BJ (cell line): Measurements from ENCODE around the gene SLC37A3. TPM values are rescaled to one million over a fixed set of nuclear protein-coding genes. Genes with fewer than 3 reads are reported as not detected.

Experiments
- CTCF ChIA-PET: fragments of 350-600 bp; formaldehyde crosslinking; extraction: SDS; loops from one replicate; lab custom pipeline; 2021; ENCODE audit warnings: antibody characterized with exemption, inconsistent platforms; lab: Yijun Ruan, JAX
- POLR2A ChIA-PET: fragments of 300-600 bp; sonication (Branson Sonifier 250); formaldehyde crosslinking; extraction: SDS; loops from one replicate; lab custom pipeline; 2021; ENCODE audit warnings: antibody characterized with exemption; lab: Charles Lee
- DNase-seq: peaks from one replicate; pipeline ENCODE4 v3.0.0-alpha.2; 2011; ENCODE audit warnings: low read depth
- H3K27me3 ChIP-seq: 2 replicates; pipeline ENCODE4 v1.6.0; 2011; ENCODE audit warnings: low read length; ENCODE audit not compliant: control insufficient read depth, insufficient read depth
- H3K36me3 ChIP-seq: 2 replicates; pipeline ENCODE4 v1.5.1; 2011; ENCODE audit warnings: low read length; ENCODE audit not compliant: control insufficient read depth, insufficient read depth
- H3K4me3 ChIP-seq: 2 replicates; pipeline ENCODE4 v1.5.1; 2011; ENCODE audit warnings: low read depth, mild to moderate bottlenecking, control low read depth, low read length
- CTCF ChIP-seq: IDR thresholded peaks from 2 replicates; pipeline ENCODE4 v1.5.1; 2011; ENCODE audit warnings: low read depth, mild to moderate bottlenecking, control low read depth, inconsistent platforms, low read length, moderate library complexity; ENCODE audit not compliant: insufficient read depth
- polyA plus RNA-seq: library from polyadenylated mRNA; depleted of rRNA; stranded (reverse); fragments of >200 nt; gene quantifications from 2 replicates; pipeline ENCODE4 v1.2.3, GENCODE V29; 2011

Gene SLC37A3
- polyA plus RNA-seq, 1 experiment: 35.2 TPM

- Histone ChIP-seq H3K36me3 (peaks cover 4% of the 10 kb centered on the region; the same call in 1 of the 2 replicates), H3K4me3 (no peak overlapping the region), H3K27me3 (no peaks in the 10 kb centered on the region)
- POLR2A ChIA-PET: no interaction called here
- no peak for TF ChIP-seq CTCF
- no peak for DNase-seq
- CTCF ChIA-PET: no interaction called here
Measured at GRCh38 chr7:140334341-140335057, 63.8 kb downstream of the SLC37A3 start.

DNA sequence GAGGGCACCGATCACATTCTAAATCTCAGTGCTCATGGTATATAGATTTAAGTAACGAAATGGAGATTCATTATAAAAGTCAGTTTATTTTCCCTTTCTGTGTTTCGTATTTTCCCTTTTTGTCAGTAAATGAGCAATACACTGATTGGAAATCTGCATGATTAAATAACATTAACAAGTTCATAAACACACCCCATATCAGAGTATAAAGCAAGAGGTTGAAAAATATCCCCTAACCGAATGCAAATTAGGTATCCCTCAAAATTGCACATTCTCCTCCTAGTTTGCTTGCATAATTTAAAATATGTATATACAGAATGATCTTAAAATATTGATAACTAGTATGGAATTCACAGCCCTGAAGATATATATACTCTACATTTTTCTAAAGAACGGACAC is 64.6 kb downstream of the SLC37A3 start:
- peaks cover 4% of the 10 kb centered on the region; the same call in 1 of the 2 replicates for H3K36me3 ChIP-seq
- ChIA-PET CTCF (no interaction called here), POLR2A (no interaction called here)
- TF ChIP-seq CTCF: no peak
- no peaks in the 10 kb centered on the region for H3K27me3 ChIP-seq
- no peak for DNase-seq
- H3K4me3 ChIP-seq: no peak overlapping the region

DNA sequence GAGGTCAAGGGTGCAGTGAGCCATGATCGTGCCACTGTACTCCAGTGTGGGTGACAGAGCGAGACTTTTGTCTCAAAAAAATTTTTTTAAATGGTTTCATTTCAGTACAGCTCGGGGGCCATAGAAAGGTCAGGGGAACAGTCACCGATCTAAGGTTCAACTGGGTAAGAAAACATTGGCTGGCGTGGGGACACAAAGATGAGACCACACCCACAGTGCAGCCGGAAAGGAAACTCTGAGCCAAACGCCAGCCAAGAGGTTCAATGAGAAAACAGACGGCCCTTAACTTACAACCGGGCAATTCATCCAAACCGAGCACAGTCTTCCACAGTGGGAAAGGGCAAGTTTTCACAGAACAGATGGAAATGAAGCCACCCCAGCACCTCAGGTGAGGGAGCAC is 65.1 kb downstream of the SLC37A3 start:
- DNase-seq: no peak
- no peak for TF ChIP-seq CTCF
- H3K36me3 ChIP-seq: peaks cover 4% of the 10 kb centered on the region; the same call in 1 of the 2 replicates
- no peak overlapping the region for H3K4me3 ChIP-seq
- CTCF ChIA-PET: interaction anchor here (1.1 kb wide), 1 partner anchor 10 kb away, joined by 3 read pairs; no protein-coding TSS in a partner anchor
- H3K27me3 ChIP-seq: no peaks in the 10 kb centered on the region
- POLR2A ChIA-PET: no interaction called here

GRCh38 chr7:140330595-140330994 is 67.7 kb downstream of the SLC37A3 start:
- no peaks in the 10 kb centered on the region for H3K27me3 ChIP-seq
- POLR2A ChIA-PET: interaction anchor here (0.6 kb wide), 1 partner anchor 17 kb away, joined by 3 read pairs; no protein-coding TSS in a partner anchor
- no peak overlapping the region for H3K4me3 ChIP-seq
- no peak for TF ChIP-seq CTCF
- no peak for DNase-seq
- CTCF ChIA-PET: interaction anchor here (0.8 to 2.4 kb wide), 4 partner anchors 11 to 327 kb away, joined by 3 to 9 read pairs (median 3); no protein-coding TSS in a partner anchor
- peaks cover 1% of the 10 kb centered on the region; the same call in 1 of the 2 replicates for H3K36me3 ChIP-seq

GRCh38 chr7:140330128-140330527 is 68.2 kb downstream of the SLC37A3 start:
- ChIA-PET POLR2A (interaction anchor here (0.6 kb wide), 1 partner anchor 17 kb away, joined by 3 read pairs; no protein-coding TSS in a partner anchor), CTCF (interaction anchor here (0.8 to 2.4 kb wide), 4 partner anchors 11 to 327 kb away, joined by 3 to 9 read pairs (median 3); no protein-coding TSS in a partner anchor)
- H3K27me3 ChIP-seq: no peaks in the 10 kb centered on the region
- no peak for TF ChIP-seq CTCF
- H3K36me3 ChIP-seq: peaks cover 1% of the 10 kb centered on the region; the same call in 1 of the 2 replicates
- DNase-seq: no peak
- no peak overlapping the region for H3K4me3 ChIP-seq
